ENCODE data around the gene CNTRL.
"Not testable (repeated sequence)": the region's sequence is repeated elsewhere in the genome, so short reads cannot be mapped to it uniquely, and the experiment has no call there.

- TF ChIP-seq POLR2A, CTCF (IDR thresholded peaks at IDR 0.05): not testable (repeated sequence)
Measured at GRCh38 chr9:121090743-121091142, 16.0 kb downstream of the CNTRL start.
